GM12872 (cell line): Measurements from ENCODE around the gene ALPL.

ENCODE experiments used
- CTCF ChIP-seq: IDR thresholded peaks from 3 replicates; pipeline ENCODE4 v1.5.1; 2011; ENCODE audit warnings: low read depth, mild to moderate bottlenecking, low read length, moderate library complexity; ENCODE audit not compliant: insufficient read depth

ALPL gene

GRCh38 chr1:21491488-21492355 is 17.5 kb upstream of the ALPL start:
- no peak for TF ChIP-seq CTCF

GRCh38 chr1:21492356-21492625 is 16.9 kb upstream of the ALPL start:
- TF ChIP-seq CTCF = no peak

GRCh38 chr1:21494196-21494595 is 15.0 kb upstream of the ALPL start:
- TF ChIP-seq CTCF = no peak

GRCh38 chr1:21495225-21495820 is 13.9 kb upstream of the ALPL start:
- no peak for TF ChIP-seq CTCF

- no peak for TF ChIP-seq CTCF
Observed at GRCh38 chr1:21496063-21496462, 13.2 kb upstream of the ALPL start.

GRCh38 chr1:21496886-21497285 is 12.3 kb upstream of the ALPL start:
- no peak for TF ChIP-seq CTCF

- no peak for TF ChIP-seq CTCF
Observed at GRCh38 chr1:21497466-21498061, 11.7 kb upstream of the ALPL start.
